SK-N-SH (cell line): ENCODE results near the gene PARVA. TPM values are rescaled to one million over a fixed set of nuclear protein-coding genes. Genes with fewer than 3 reads are reported as not detected.

Source experiments
- CTCF ChIA-PET: fragments of 300-600, 350-600 bp; formaldehyde crosslinking; extraction: SDS; loops from one replicate; lab custom pipeline; 2021; lab: Yijun Ruan, JAX
- POLR2A ChIA-PET: fragments of 350-600 bp; sonication (Branson Sonifier 250); formaldehyde crosslinking; extraction: SDS; loops from one replicate; lab custom pipeline; 2020; ENCODE audit warnings: antibody characterized with exemption, inconsistent platforms; lab: Yijun Ruan, JAX
- DNase-seq: peaks from one replicate; pipeline ENCODE4 v3.0.0; 2012
- H2AFZ ChIP-seq: fragments of 200-600 bp; sonication (generic); 2 replicates; pipeline ENCODE4 v1.8.1; 2016; ENCODE audit warnings: antibody characterized with exemption, mild to moderate bottlenecking, low read depth
- H3F3A ChIP-seq: fragments of 200-600 bp; sonication (generic); replicated peaks from 2 replicates; pipeline ENCODE3; 2016; ENCODE audit warnings: antibody characterized with exemption, mild to moderate bottlenecking; ENCODE audit not compliant: insufficient read depth
- H3K27ac ChIP-seq, 2 experiments: fragments of 200-500 bp in 1 of 2; fragments of 200-600 bp in 1 of 2; sonication (Bioruptor generic) in 1 of 2; sonication (generic), shearing (Covaris generic) in 1 of 2; 2 replicates each; pipeline versions ENCODE4 v1.5.1 to v1.6.1; 2014 to 2016; ENCODE audit warnings: low read depth in 2 of 2, inconsistent platforms in 1 of 2, low read length in 1 of 2, mild to moderate bottlenecking in 1 of 2, mixed read lengths in 1 of 2
- H3K27me3 ChIP-seq: fragments of 200-600 bp; sonication (generic), shearing (Covaris generic); 2 replicates; pipeline ENCODE4 v1.6.1; 2016; ENCODE audit warnings: mixed run types; ENCODE audit not compliant: insufficient read depth
- H3K36me3 ChIP-seq, 2 experiments: fragments of 200-500 bp in 1 of 2; fragments of 200-600 bp in 1 of 2; sonication (Bioruptor generic) in 1 of 2; sonication (generic) in 1 of 2; replicated peaks in 1 of 2; 2 replicates each; pipeline versions ENCODE3 to v1.5.1; 2014 to 2016; ENCODE audit warnings: low read length in 1 of 2, mild to moderate bottlenecking in 1 of 2; ENCODE audit not compliant: insufficient read depth in 2 of 2, control insufficient read depth in 1 of 2
- H3K4me1 ChIP-seq, 2 experiments: fragments of 200-500 bp in 1 of 2; fragments of 200-600 bp in 1 of 2; sonication (Bioruptor generic) in 1 of 2; sonication (generic), shearing (Covaris generic) in 1 of 2; 2 replicates each; pipeline versions ENCODE4 v1.5.1 to v1.6.1; 2014 to 2016; ENCODE audit warnings: low read depth in 1 of 2, low read length in 1 of 2, mixed run types in 1 of 2; ENCODE audit not compliant: insufficient read depth in 2 of 2, control insufficient read depth in 1 of 2
- H3K4me2 ChIP-seq: fragments of 200-600 bp; sonication (generic), shearing (Covaris generic); 2 replicates; pipeline ENCODE4 v1.6.1; 2017; ENCODE audit warnings: mixed run types
- H3K4me3 ChIP-seq, 2 experiments: fragments of 200-500 bp in 1 of 2; fragments of 200-600 bp in 1 of 2; sonication (Bioruptor generic) in 1 of 2; sonication (generic), shearing (Covaris generic) in 1 of 2; 2 replicates each; pipeline versions ENCODE4 v1.5.1 to v1.8.1; 2014 to 2016; ENCODE audit warnings: low read depth in 2 of 2, inconsistent platforms in 1 of 2, low read length in 1 of 2, mild to moderate bottlenecking in 1 of 2, mixed read lengths in 1 of 2, moderate library complexity in 1 of 2
- H3K79me2 ChIP-seq: fragments of 200-600 bp; sonication (generic); 2 replicates; pipeline ENCODE4 v1.8.1; 2017; ENCODE audit warnings: mild to moderate bottlenecking; ENCODE audit not compliant: insufficient read depth
- H3K9ac ChIP-seq: fragments of 200-600 bp; sonication (generic); 2 replicates; pipeline ENCODE4 v1.6.1; 2017; ENCODE audit warnings: mixed run types
- H3K9me2 ChIP-seq: fragments of 200-600 bp; sonication (generic); 2 replicates; pipeline ENCODE4 v1.6.1; 2017; ENCODE audit warnings: mixed run types
- H3K9me3 ChIP-seq: fragments of 200-600 bp; sonication (generic); 2 replicates; pipeline ENCODE4 v1.6.1; 2017; ENCODE audit warnings: mixed run types, mild to moderate bottlenecking, moderate library complexity
- H4K20me1 ChIP-seq: fragments of 200-600 bp; sonication (generic); 2 replicates; pipeline ENCODE4 v1.6.1; 2017; ENCODE audit warnings: mild to moderate bottlenecking, mixed run types; ENCODE audit not compliant: insufficient read depth
- CHD2 ChIP-seq: fragments of 150-350 bp; IDR thresholded peaks from 2 replicates; pipeline ENCODE4 v1.6.1; 2018; ENCODE audit warnings: low read length; ENCODE audit not compliant: partially characterized antibody
- EP300 ChIP-seq, 2 experiments: IDR thresholded peaks; 2 replicates each; pipeline versions ENCODE4 v1.4.0 to v1.6.1; 2012; ENCODE audit warnings: borderline replicate concordance in 1 of 2, low read depth in 1 of 2, low read length in 1 of 2
- FOXJ3 ChIP-seq: sonication (generic); formaldehyde crosslinking; IDR thresholded peaks from 2 replicates; pipeline ENCODE4 v1.5.1; 2020; ENCODE audit warnings: mild to moderate bottlenecking, missing genetic modification reagents
- GATA2 ChIP-seq: sonication (generic); formaldehyde crosslinking; IDR thresholded peaks from 2 replicates; pipeline ENCODE4 v1.5.0; 2020; ENCODE audit warnings: mild to moderate bottlenecking, missing genetic modification reagents
- JUND ChIP-seq: IDR thresholded peaks from 2 replicates; pipeline ENCODE4 v1.4.0; 2012
- MEF2A ChIP-seq: IDR thresholded peaks from 2 replicates; pipeline ENCODE4 v1.4.0; 2012; ENCODE audit warnings: low read depth, borderline replicate concordance
- NFIC ChIP-seq: IDR thresholded peaks from 2 replicates; pipeline ENCODE4 v1.4.0; 2012; ENCODE audit warnings: borderline replicate concordance
- POLR2AphosphoS5 ChIP-seq: IDR thresholded peaks from 2 replicates; pipeline ENCODE4 v1.6.1; 2012; ENCODE audit warnings: low read depth, low read length
- RCOR1 ChIP-seq: fragments of 150-350 bp; IDR thresholded peaks from 2 replicates; pipeline ENCODE4 v1.6.1; 2017; ENCODE audit warnings: antibody characterized with exemption, low read length
- TAF1 ChIP-seq: IDR thresholded peaks from 2 replicates; pipeline ENCODE4 v1.6.1; 2012; ENCODE audit warnings: low read depth, mild to moderate bottlenecking, low read length, moderate library complexity, borderline replicate concordance
- TCF12 ChIP-seq: IDR thresholded peaks from 2 replicates; pipeline ENCODE4 v1.4.0; 2012
- TEAD4 ChIP-seq: IDR thresholded peaks from 2 replicates; pipeline ENCODE4 v1.4.0; 2012; ENCODE audit warnings: mild to moderate bottlenecking, borderline replicate concordance; ENCODE audit not compliant: insufficient read depth
- WGBS: methylation state at CpG from one replicate; pipeline ENCODE4 v1.1.6; 2017; ENCODE audit warnings: low lambda C conversion rate; 5-methylcytosine and 5-hydroxymethylcytosine counted together
- polyA plus RNA-seq, 3 experiments: library from polyadenylated mRNA; depleted of rRNA; stranded (reverse); fragments of >200 nt; gene quantifications; 2 replicates each; pipeline ENCODE4 v1.2.3, GENCODE V29; 2012
- TF ChIP-seq, protein P1 (sequence below): IDR thresholded peaks from 2 replicates; pipeline ENCODE4; 2012
- TF ChIP-seq, protein P2 (sequence below): fragments of 150-350 bp; IDR thresholded peaks from 2 replicates; pipeline ENCODE4 v1.6.1; 2016; ENCODE audit warnings: mild to moderate bottlenecking, low read depth, low read length
- TF ChIP-seq, protein P3 (sequence below): fragments of 150-350 bp; IDR thresholded peaks from 2 replicates; pipeline ENCODE4 v1.6.1; 2017; ENCODE audit warnings: antibody characterized with exemption, low read length, low read depth, borderline replicate concordance
- TF ChIP-seq, protein P4 (sequence below): IDR thresholded peaks from 2 replicates; pipeline ENCODE4 v1.6.1; 2012; ENCODE audit warnings: mild to moderate bottlenecking, low read depth, low read length, moderate library complexity

The PARVA gene
- polyA plus RNA-seq, 1 of the 3 experiments (the other 2 are of a cell fraction), result 27.6 TPM

DNA sequence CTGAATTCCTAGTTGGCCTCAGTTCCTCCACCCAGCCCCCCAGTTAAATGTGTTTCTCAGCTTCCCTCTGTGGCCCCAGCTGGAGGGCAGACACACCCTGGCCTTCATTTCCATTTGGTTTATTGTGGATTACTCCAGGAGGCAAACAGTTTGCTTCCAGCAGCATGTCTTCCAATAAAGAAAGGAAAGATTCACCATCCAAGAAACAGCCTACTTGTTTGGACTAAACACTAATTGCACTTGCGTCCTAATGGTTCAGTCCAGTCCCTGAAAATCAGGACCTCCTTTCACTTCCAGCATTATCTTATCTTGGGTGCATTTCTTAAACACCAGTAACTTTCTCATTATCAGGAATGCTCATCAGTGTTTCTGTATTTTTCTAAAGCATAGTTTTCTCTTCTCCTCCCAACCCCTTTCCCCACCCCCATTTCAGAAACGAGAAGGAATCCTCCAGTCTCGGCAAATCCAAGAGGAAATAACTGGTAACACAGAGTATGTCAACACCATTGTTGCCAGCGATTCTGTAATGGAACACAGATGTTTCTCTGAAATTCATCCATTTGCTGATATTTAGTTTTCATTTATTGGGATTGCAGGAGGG, 130.9 kb downstream of the PARVA start:
- Histone ChIP-seq H3K4me1 (peaks cover 8 to 55% of the 10 kb centered on the region in 2 experiments), H3K9me2 (no peaks in the 10 kb centered on the region)
- 18% methylated on average over 4 of the region's 4 CpGs for WGBS
- peak; percentile 28 for TF ChIP-seq CHD2
- TF ChIP-seq, protein P1, sequence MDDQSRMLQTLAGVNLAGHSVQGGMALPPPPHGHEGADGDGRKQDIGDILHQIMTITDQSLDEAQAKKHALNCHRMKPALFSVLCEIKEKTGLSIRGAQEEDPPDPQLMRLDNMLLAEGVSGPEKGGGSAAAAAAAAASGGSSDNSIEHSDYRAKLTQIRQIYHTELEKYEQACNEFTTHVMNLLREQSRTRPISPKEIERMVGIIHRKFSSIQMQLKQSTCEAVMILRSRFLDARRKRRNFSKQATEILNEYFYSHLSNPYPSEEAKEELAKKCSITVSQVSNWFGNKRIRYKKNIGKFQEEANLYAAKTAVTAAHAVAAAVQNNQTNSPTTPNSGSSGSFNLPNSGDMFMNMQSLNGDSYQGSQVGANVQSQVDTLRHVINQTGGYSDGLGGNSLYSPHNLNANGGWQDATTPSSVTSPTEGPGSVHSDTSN, result peak; percentile 50; the same call in 1 of the 2 replicates
- TF ChIP-seq FOXJ3 (CRISPR knock-in tag), result peak; percentile 39; the same call in 1 of the 2 replicates
- TF ChIP-seq TCF12, result peak; percentile 95
- TF ChIP-seq, protein P2, sequence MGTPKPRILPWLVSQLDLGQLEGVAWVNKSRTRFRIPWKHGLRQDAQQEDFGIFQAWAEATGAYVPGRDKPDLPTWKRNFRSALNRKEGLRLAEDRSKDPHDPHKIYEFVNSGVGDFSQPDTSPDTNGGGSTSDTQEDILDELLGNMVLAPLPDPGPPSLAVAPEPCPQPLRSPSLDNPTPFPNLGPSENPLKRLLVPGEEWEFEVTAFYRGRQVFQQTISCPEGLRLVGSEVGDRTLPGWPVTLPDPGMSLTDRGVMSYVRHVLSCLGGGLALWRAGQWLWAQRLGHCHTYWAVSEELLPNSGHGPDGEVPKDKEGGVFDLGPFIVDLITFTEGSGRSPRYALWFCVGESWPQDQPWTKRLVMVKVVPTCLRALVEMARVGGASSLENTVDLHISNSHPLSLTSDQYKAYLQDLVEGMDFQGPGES, result no peak
- peak; percentile 52; the same call in 1 of the 2 replicates for TF ChIP-seq NFIC
- TF ChIP-seq TAF1, result no peak
- no peak for TF ChIP-seq MEF2A
- 0 out of 2 replicates have a peak, but pooled peaks have one; percentile 27 for TF ChIP-seq TEAD4
- TF ChIP-seq, protein P3, sequence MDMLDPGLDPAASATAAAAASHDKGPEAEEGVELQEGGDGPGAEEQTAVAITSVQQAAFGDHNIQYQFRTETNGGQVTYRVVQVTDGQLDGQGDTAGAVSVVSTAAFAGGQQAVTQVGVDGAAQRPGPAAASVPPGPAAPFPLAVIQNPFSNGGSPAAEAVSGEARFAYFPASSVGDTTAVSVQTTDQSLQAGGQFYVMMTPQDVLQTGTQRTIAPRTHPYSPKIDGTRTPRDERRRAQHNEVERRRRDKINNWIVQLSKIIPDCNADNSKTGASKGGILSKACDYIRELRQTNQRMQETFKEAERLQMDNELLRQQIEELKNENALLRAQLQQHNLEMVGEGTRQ, result no peak
- peak; percentile 45 to 69; a peak in 3 of 4 replicates for TF ChIP-seq EP300 (IDR thresholded peaks at IDR 0.05; ENCODE audit: borderline replicate concordance in 1 of 2, low read depth in 1 of 2, low read length in 1 of 2)
- peak; percentile 38 for TF ChIP-seq GATA2 (CRISPR knock-in tag)
- TF ChIP-seq POLR2AphosphoS5, result peak; percentile 34; the same call in 1 of the 2 replicates
- TF ChIP-seq, protein P4, sequence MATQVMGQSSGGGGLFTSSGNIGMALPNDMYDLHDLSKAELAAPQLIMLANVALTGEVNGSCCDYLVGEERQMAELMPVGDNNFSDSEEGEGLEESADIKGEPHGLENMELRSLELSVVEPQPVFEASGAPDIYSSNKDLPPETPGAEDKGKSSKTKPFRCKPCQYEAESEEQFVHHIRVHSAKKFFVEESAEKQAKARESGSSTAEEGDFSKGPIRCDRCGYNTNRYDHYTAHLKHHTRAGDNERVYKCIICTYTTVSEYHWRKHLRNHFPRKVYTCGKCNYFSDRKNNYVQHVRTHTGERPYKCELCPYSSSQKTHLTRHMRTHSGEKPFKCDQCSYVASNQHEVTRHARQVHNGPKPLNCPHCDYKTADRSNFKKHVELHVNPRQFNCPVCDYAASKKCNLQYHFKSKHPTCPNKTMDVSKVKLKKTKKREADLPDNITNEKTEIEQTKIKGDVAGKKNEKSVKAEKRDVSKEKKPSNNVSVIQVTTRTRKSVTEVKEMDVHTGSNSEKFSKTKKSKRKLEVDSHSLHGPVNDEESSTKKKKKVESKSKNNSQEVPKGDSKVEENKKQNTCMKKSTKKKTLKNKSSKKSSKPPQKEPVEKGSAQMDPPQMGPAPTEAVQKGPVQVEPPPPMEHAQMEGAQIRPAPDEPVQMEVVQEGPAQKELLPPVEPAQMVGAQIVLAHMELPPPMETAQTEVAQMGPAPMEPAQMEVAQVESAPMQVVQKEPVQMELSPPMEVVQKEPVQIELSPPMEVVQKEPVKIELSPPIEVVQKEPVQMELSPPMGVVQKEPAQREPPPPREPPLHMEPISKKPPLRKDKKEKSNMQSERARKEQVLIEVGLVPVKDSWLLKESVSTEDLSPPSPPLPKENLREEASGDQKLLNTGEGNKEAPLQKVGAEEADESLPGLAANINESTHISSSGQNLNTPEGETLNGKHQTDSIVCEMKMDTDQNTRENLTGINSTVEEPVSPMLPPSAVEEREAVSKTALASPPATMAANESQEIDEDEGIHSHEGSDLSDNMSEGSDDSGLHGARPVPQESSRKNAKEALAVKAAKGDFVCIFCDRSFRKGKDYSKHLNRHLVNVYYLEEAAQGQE, result no peak
- peak; percentile 52; the same call in 1 of the 2 replicates for TF ChIP-seq JUND
- peak; percentile 42; the same call in 1 of the 2 replicates for TF ChIP-seq RCOR1
- TF ChIP-seq, all 33 proteins: peak for 11
- H4K20me1 ChIP-seq, result no peaks in the 10 kb centered on the region
- no peaks in the 10 kb centered on the region for H3K9me3 ChIP-seq
- CTCF ChIA-PET, result no interaction called here
- peaks cover 9 to 15% of the 10 kb centered on the region in 2 experiments for H3K36me3 ChIP-seq
- H3K27me3 ChIP-seq, result no peaks in the 10 kb centered on the region
- no peak overlapping the region for H3K9ac ChIP-seq
- DNase-seq, result peak; percentile 45
- POLR2A ChIA-PET, result no interaction called here
- no peaks in the 10 kb centered on the region for H3K79me2 ChIP-seq
- H3F3A ChIP-seq, result peaks cover 9% of the 10 kb centered on the region
- H3K4me3 ChIP-seq, result no peak overlapping the region
- peak overlapping the region; percentile 8; the same call in 1 of the 2 replicates for H2AFZ ChIP-seq
- H3K27ac ChIP-seq, result peak overlapping the region; percentile 74 to 92
- H3K4me2 ChIP-seq, result peak overlapping the region; percentile 36; the same call in 1 of the 2 replicates
